HUDEP-2 (cell line): ENCODE results near the gene NT5C.
A peak's percentile ranks its signal among the peaks of the same experiment; 100 is the strongest.

Experiments
- DNase-seq, 76 experiments: peaks; one replicate each; lab custom pipeline; 2025; ENCODE audit not compliant: unreplicated experiment in 76 of 76; lab: John Stamatoyannopoulos, UW

NT5C gene

DNA sequence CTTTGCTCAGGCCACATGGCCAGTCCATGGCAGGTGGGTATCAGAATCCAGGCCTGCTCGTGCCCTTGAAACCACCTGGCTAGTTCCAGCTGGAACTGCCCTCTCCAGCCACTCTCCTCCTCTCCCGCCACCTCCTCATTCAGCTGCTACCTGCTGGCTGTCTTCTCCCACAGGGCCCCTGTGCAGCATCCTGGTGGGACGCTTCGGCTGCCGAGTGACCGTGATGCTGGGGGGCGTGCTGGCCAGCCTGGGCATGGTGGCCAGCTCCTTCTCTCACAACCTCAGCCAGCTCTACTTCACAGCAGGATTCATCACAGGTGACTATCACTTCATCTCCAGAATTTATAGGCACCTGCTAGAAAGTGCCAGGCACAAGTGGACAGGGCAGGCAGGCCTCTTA, 33.7 kb downstream of the NT5C start:
- DNase-seq: no peak

DNA sequence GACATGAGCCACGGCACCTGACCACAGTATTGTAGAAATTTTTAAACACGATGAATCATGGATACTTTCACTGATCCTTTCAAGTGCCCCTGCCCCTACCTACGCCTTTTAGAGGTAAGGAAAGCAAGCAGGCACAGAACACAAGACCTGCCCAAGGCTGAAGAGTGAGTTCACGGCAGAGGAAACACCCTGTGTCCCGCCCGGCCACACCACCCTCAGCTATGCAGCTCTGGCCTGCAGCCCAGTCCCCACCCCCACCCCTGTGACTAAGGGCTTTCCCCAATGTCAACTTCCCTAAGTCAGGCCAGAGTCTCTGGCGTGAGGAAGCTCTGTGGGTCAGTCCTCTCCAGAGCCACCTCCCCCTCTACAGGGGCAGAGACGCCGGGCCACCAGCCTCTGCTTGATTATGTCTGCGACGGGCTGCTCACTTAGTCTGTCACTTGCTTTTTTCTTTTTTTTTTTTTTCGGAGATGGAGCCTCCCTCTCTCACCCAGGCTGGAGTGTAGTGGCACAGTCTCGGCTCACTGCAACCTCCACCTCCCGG, 35.4 kb downstream of the NT5C start:
- peak in 75 of 76 experiments; percentile 26 to 93 (median 83) for DNase-seq

DNA sequence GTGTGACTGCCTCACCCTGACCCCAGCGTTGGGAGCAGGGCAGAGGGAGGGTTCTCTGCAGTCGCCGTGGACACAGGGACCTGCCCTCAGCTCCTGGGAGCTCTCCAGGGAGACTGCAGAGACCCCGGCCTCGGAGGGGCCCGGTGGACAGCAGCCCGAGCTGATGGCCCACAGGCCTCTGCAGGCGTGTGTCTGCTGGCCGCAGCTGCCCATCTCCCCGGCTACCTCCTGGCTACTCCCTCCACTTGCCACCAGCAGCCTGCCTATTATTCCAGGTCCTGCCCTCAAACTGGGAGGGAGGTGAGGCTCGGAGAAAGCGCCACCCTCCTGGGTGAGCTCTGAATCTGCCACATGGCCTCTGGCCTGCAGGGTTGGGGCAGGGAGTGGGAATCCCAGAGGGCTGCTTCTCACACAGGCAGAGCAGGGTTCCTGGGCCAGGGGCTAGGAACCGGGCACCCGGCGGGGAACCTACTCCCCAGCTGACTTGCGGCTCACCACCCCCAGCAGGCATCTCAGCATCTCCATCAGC, 36.6 kb downstream of the NT5C start:
- no peak for DNase-seq

DNA sequence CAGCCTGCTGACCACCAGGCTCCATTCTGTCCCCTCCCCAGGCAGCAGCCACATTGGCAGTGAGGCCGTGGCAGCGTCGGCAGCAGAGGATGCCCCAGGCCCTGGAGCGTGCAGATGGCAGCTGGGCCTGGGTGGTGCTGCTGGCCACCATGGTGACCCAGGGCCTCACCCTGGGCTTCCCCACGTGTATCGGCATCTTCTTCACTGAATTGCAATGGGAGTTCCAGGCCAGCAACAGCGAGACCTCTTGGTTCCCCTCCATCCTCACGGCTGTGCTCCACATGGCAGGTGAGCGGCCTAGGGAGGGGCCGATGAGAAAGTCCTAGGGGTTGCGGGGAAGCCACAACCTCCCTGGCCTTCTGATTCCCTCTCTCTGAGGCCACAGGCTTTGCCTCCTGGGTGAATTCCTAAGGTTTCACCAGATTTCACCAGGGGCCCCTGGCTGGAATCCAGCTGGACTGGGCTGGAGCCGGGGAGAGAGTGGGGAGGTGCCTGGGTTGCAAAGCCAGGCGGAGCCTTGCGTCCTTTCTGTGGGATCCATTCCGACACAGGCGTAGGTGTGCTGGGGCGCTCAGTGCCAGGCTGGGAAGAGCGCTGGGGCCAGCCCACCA, 37.9 kb downstream of the NT5C start:
- DNase-seq: no peak

DNA sequence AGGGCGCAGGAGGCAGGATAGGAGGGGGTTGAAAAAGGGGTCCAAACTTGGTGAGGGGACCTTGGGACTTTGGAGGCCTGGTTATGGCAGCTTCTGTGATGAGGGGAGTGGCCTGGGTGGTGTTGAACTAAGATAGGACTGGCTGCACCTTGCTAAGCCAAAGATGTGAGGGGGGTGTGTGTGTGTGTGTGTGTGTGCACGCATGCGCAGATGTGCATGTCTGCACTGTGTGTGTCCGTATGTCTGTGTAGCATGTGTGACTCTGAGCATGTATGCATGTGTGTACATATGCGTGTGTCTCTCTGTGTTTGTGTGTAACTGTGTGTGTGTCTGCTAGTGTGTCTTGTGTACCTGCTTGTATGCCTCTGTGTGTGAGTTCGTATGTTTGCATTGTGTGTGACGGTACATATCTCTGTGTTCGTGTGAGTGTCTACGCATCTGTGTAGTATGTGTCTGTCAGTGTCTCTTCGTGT, 39.7 kb downstream of the NT5C start:
- DNase-seq: peak in 40 of 76 experiments; percentile 13 to 64 (median 32)

DNA sequence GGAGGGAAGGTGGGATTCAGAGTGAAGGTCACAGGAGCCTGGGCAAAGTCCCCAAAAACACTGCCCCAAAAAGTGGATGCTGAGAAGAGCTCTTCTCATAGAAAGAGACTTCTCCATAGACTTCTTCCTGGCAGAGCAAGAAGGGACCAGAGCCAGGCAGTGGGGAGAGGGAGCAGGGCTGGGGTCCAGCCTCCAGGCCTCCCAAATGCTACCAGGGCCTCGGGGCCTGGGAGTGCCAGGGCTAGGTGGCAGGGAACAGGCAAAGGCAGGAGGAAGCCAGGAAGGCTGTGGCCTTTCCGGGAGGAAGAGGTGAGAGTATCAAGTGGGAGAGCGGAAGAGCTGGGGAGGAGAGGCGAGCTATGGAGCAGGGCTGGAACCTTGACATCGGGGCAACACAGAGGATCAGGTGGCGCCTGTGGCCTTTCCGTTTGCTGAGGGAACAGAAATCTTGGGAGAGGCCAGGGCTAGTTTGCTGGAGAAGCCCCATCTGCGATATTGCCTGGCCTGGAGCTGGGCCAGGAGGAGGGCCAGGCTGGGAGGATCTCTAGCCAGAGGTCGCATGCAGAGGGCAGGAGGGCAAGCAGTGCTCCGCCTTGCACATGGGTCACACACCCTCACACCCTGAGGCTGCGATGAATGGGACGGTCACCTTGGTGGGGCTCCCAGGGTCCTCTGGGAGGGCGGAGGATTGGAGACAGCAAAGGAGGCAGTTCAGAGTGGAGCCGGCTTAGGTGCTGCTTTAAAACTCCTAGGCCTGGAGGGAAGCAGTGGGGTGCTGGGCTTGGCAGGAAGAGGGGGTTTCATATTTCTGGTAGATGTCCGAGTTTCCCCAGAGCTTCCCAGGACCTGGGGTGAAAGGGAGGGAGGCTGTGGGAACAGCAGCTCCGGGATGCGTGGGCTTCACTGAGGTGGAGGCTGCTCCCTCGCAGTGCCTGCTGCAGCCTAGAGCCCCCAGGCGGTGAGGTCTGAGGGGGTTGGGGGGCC, 40.4 kb downstream of the NT5C start:
- DNase-seq: peak in 51 of 76 experiments; percentile 9 to 66 (median 40)

DNA sequence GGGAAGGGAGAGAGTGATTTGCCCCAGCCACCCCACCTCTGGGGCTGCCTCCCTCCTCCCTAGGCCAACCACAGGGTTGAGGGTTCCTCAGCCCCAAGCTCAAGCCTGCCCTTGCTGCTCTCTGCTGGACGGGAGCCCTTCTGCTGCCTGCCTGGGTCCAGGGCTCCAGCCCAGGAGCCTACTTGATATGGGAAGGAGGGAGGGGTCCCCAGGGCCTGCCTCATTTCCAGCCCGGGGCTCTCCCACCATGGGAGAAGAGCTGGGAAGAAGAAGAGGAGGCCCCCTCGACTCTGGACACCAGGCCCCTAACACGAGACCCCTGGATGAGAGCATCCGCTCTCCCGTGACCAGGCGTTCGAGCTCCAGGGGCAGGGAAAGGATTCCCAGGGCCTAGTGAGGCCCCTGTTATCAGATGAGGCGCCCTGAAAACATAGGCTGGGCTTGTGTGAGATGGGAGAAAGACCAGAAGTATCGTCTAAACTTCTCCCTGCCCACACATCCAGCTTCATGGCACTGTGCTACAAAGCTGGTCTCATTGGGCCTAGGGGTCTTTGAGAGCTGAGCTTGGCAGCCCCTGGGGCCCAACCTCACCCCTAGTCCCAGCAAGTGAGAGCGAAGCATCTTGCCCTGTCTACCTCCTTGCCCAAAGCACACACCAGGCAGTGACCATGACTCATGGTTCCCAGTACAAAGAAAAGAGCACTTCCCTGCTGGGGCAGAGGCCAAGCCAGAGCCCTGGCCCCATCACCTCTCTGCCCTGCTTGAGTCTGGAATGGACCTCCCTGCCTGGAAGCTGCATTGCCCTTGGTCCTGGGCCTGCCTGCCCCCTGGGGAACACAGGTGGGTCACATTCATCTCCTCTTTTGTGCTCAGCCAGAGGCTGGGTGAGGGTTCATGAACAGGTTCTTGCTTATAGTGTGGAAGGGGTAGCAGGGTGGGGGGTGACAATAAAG, 42.8 kb downstream of the NT5C start:
- DNase-seq: peak in 5 of 76 experiments; percentile 7 to 33 (median 20)

DNA sequence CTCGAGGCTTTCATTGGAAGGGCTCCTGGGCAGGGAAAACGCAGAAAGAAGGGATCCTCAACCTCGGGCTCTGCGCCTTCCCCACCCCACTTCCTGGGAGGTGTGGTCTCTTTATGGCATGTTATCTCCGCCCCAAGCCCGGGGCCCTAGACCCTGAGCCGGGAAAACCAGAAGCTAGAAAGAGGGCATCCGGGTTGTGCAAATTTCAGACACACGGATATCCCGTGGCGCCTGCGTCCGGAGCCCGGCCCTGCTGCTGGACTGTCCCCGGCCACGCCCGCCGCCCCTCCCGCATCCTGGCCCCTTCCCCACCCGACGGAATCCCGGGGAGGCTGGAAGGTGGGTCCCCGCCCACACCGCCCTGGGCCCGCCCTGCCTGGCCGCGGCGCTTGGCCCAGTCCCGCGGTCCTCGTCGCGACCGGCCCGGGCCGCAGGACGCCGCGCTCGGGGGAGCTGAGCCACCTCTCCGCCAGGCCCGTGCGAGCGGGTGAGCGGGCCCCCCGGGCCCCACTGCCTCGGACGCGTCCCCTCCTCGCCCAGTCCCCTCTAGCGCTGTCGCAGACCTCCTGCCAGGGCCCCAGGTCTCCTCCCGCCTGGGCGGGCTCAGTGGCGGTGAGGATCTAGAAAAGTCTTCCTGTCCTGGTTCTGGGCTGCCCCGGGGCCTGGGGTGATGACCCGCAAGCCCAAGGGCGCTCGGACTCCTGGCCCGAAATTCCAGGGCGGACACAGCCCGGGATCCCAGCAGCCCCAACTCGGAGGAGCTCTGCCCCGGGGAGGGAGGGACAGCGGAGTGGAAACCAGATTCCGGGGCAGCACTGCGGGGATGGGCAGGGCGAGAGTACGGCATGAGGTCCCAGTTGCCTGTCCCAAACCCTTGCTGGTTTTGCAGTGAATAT, 43.7 kb downstream of the NT5C start, which contains the start of gene SLC16A5:
Gene SLC16A5 (plus strand): TSS at position 397 of the 896 bp plus-strand sequence. CDS start 5,683 bp downstream, outside the sequence.
- peak in 5 of 76 experiments; percentile 18 to 50 (median 30) for DNase-seq

DNA sequence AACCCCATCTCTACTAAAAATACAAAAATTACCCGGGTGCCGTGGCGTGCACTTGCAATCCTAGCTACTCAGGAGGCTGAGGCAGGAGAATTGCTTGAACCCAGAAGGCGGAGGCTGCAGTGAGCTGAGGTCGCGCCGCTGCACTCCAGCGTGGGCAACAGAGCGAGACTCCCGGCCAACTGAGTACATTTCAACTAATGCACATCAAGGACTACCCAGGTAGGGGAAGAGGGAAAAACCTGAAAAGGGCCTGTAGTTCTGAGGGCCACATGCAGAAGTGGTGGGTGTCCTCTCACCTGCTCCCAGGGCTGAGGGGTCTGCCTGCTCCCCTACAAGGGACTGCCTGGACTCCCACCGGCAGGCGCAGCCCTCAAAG, 44.4 kb downstream of the NT5C start:
- no peak for DNase-seq

DNA sequence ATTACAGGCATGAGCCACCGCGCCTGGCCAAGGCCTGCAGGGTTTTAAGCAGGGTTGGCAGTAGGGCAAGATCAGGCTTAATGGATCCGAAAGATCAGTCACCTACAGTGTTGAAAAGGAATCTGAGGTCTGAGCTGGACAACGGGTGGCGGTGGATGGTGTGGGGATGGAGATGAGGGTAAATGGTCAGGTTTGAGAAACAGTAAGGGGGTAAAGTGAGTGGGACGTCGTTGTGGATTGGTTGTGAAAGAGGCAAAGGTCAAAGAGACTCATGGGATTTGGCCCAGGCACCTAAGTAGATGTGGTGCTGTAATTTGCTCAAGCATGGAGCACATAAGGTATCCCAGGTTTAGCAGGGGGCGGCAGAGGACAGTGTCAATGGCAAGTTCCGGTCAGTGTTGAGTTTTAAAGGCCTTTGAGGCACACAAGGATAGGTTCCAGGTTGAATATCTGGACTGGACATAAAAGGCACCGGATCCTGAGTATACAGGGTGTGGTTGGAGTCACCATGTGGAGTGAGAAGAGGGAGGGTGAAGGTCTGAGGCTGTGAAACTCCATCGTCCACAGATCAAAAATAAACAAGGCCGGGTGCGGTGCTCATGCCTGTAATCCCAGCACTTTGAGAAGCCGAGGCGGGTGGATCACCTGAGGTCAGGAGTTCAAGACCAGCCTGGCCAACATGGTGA, 44.9 kb downstream of the NT5C start:
- no peak for DNase-seq

DNA sequence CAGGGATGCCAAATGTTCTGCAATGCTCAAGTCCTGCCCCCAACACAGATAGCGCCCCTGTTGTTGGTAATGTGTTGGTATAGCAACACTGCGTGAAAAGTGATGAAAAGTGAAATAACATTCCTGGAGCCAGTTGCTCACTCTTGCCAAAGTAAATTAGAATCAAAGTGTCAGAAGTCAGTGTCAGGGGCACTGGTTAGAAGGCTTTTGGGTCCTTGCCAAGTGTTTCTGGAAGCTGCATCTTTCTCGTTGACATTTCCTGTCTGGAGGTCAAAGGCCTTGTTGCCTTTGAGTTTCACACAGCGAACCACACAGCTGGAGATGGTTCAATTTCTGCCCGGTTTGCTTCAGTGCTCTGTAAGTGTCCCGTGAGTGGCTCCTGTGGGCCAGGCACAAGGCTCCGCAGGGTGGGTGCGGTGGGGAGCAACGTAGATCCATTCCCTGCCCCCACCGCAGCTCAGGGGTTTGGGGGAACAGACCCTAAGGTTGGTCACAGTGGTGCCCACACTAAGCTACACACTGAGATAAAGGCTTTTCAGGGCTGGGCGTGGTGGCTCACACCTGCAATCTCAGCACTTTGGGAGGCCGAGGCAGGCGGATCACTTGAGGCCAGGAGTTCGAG, 47.4 kb downstream of the NT5C start:
- no peak for DNase-seq

DNA sequence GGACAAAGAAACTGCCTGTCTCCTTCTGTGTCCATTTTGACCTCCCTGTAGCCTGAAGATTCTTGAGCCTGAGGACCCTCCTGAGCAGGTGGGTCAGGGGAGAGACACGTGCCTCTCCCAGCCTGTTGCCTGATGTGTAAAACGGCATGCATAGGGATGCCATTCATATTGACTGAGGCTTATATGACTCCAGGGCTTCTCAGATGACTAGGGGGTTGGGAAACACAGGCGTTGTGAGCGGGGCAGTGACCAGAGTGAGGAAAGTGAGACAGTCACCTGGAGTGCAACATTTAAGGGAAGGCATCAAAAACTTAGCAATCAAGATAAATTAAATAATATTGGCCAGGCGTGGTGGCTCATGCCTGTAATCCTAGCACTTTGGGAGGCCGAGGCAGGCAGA, 48.9 kb downstream of the NT5C start:
- DNase-seq: no peak

DNA sequence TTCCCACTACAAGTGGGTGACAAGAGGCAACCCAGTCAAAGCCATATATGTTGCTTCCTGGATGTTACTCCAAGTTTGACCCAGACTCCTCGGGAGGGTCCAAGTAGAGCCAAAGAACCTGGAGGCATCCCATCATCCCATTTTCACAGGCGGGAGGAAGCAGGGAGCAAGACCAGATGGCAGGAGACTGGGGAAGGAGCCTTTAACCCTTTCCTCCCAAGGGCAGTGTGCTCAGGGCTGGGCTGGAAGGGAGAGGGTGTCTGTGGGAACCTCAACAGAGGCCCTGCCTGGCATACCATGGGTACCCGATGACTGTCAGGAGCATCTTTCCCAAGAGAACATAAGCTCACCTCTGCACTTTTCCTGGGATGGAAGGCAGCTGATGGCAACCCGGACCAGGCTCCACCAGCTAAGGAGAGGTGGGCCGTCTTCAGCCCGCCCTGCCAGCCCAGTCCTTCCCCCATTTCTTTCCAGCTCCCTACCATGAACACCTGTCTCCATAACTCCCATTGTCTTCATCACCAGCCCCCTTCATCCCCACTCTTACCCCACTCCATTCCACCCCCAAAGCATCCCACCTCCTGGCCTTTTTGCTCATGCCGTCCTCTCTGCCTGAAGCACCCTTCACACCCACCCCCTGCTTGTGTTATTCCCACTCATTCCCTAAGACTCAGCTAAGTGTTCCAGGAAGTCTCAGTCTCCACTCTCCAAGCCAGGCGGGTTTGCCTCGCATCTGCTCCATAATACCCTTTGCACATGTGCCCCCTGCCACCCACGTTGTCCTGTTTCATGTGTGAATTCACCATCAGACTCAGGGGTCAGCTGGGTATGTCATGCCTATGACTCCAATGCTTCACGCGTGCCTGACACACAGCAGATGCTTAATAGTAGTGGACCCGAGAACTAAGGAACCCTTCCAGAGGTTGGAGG, 49.7 kb downstream of the NT5C start:
- no peak for DNase-seq
